Measurements from ENCODE around the gene HECTD4.

DNA sequence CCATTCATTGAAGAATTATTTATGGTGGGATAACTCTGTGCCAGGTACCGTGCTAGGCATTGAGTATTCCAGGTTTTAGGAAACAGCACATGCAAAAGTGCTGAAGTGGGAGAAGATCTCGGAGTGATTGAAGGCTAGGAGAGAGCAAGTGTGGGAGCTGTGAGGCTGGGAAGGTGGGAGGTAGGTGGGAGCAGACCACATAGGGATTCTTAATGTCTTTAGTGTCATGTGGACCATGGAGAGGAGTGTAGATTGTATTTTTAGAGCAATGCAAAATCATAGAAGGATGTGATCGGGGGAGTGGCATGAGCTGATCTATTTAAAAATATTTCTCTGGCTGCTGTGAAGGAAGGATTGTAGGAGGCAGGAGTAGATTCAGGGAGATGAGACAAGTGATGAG lies 41.9 kb upstream of the HECTD4 start:
- TF ChIP-seq, protein P1, sequence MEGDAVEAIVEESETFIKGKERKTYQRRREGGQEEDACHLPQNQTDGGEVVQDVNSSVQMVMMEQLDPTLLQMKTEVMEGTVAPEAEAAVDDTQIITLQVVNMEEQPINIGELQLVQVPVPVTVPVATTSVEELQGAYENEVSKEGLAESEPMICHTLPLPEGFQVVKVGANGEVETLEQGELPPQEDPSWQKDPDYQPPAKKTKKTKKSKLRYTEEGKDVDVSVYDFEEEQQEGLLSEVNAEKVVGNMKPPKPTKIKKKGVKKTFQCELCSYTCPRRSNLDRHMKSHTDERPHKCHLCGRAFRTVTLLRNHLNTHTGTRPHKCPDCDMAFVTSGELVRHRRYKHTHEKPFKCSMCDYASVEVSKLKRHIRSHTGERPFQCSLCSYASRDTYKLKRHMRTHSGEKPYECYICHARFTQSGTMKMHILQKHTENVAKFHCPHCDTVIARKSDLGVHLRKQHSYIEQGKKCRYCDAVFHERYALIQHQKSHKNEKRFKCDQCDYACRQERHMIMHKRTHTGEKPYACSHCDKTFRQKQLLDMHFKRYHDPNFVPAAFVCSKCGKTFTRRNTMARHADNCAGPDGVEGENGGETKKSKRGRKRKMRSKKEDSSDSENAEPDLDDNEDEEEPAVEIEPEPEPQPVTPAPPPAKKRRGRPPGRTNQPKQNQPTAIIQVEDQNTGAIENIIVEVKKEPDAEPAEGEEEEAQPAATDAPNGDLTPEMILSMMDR (IDR thresholded peaks at IDR 0.05) = no peak
- TF ChIP-seq EZH2 (IDR thresholded peaks at IDR 0.05; ENCODE audit: borderline replicate concordance, insufficient read depth, low read depth, low read length, poor library complexity, severe bottlenecking) = no peak

All from B cell (primary cell).